Caco-2 (cell line): ENCODE data around the gene MYCBP2. TPM values are rescaled to one million over a fixed set of nuclear protein-coding genes. Genes with fewer than 3 reads are reported as not detected.

Source experiments
- BruUV-seq: library from RNA; stranded (reverse); fragments of 400-500 nt; replicated peaks from 2 replicates; lab custom pipeline; 2021; lab: Mats Ljungman, UMichigan
- CTCF ChIA-PET: fragments of 300-600 bp; sonication (Branson Sonifier 250); formaldehyde crosslinking; loops from one replicate; lab custom pipeline; 2022; ENCODE audit warnings: antibody characterized with exemption; lab: Charles Lee
- POLR2A ChIA-PET: fragments of 300-600 bp; sonication (Branson Sonifier 250); formaldehyde crosslinking; loops from one replicate; lab custom pipeline; 2022; ENCODE audit warnings: antibody characterized with exemption; lab: Charles Lee
- DNase-seq, 2 experiments: peaks; one replicate each; pipeline versions ENCODE4 v3.0.0 to v3.0.0-alpha.2; 2020 to 2022
- H3K27me3 ChIP-seq: replicated peaks from 2 replicates; pipeline ENCODE4 v1.6.0; 2011; ENCODE audit warnings: low read length; ENCODE audit not compliant: control insufficient read depth, insufficient read depth
- H3K36me3 ChIP-seq: 2 replicates; pipeline ENCODE4 v1.5.1; 2011; ENCODE audit warnings: low read length; ENCODE audit not compliant: control insufficient read depth, insufficient read depth
- H3K4me1 ChIP-seq: fragments of 250-450 bp; sonication (Bioruptor Pico); 2 replicates; pipeline ENCODE4 v1.5.1; 2020; ENCODE audit warnings: mild to moderate bottlenecking
- H3K4me3 ChIP-seq: 2 replicates; pipeline ENCODE4 v1.5.1; 2011; ENCODE audit warnings: low read depth, mild to moderate bottlenecking, control low read depth, low read length
- H3K9me3 ChIP-seq: fragments of 250-450 bp; sonication (Bioruptor Pico); 2 replicates; pipeline ENCODE4 v1.5.1; 2020; ENCODE audit warnings: mild to moderate bottlenecking, moderate library complexity
- H3K27ac Mint-ChIP-seq: one replicate; pipeline ENCODE4 v1.8.0; 2022; ENCODE audit warnings: mixed read lengths; ENCODE audit not compliant: unreplicated experiment
- H3K27me3 Mint-ChIP-seq: one replicate; pipeline ENCODE4 v1.8.0; 2022; ENCODE audit warnings: mixed read lengths; ENCODE audit not compliant: insufficient read depth, unreplicated experiment
- H3K36me3 Mint-ChIP-seq: one replicate; pipeline ENCODE4 v1.8.0; 2022; ENCODE audit warnings: mild to moderate bottlenecking, mixed read lengths; ENCODE audit not compliant: insufficient read depth, unreplicated experiment
- H3K4me1 Mint-ChIP-seq: one replicate; pipeline ENCODE4 v1.8.0; 2022; ENCODE audit warnings: low read depth, mixed read lengths; ENCODE audit not compliant: unreplicated experiment
- H3K4me3 Mint-ChIP-seq: one replicate; pipeline ENCODE4 v1.8.0; 2022; ENCODE audit warnings: mild to moderate bottlenecking, moderate library complexity, mixed read lengths; ENCODE audit not compliant: unreplicated experiment
- H3K9me3 Mint-ChIP-seq: one replicate; pipeline ENCODE4 v1.8.0; 2022; ENCODE audit warnings: mixed read lengths; ENCODE audit not compliant: unreplicated experiment
- intact Hi-C: fragments of 100-400 bp; cut with micrococcal nuclease; formaldehyde crosslinking; loops from one replicate; pipeline ENCODE4 v1.10.0; 2022; ENCODE audit not compliant: unreplicated experiment
- total RNA-seq: library from RNA; stranded (reverse); gene quantifications from 2 replicates; pipeline ENCODE4 v1.2.3, GENCODE V29; 2022
- TF ChIP-seq, protein P1 (sequence below), 2 experiments: fragments of 200-600 bp in 1 of 2; IDR thresholded peaks; 1 replicate in 1 of 2; 2 replicates in 1 of 2; pipeline versions ENCODE4 v1.5.1 to v1.8.0; 2011 to 2022; ENCODE audit warnings: antibody characterized with exemption in 1 of 2, control low read depth in 1 of 2, inconsistent platforms in 1 of 2, low read depth in 1 of 2, low read length in 1 of 2, mild to moderate bottlenecking in 1 of 2, moderate library complexity in 1 of 2; ENCODE audit not compliant: insufficient read depth in 1 of 2, severe bottlenecking in 1 of 2, unreplicated experiment in 1 of 2

The MYCBP2 gene
- total RNA-seq, 1 experiment from 2014 or later: 41.3 TPM

- no peak for DNase-seq
- peaks cover 8% of the 10 kb centered on the region for H3K36me3 Mint-ChIP-seq
- H3K9me3 Mint-ChIP-seq: no peaks in the 10 kb centered on the region
- H3K9me3 ChIP-seq: no peaks in the 10 kb centered on the region
- H3K4me1 ChIP-seq: peaks cover 5% of the 10 kb centered on the region
- TF ChIP-seq, protein P1, sequence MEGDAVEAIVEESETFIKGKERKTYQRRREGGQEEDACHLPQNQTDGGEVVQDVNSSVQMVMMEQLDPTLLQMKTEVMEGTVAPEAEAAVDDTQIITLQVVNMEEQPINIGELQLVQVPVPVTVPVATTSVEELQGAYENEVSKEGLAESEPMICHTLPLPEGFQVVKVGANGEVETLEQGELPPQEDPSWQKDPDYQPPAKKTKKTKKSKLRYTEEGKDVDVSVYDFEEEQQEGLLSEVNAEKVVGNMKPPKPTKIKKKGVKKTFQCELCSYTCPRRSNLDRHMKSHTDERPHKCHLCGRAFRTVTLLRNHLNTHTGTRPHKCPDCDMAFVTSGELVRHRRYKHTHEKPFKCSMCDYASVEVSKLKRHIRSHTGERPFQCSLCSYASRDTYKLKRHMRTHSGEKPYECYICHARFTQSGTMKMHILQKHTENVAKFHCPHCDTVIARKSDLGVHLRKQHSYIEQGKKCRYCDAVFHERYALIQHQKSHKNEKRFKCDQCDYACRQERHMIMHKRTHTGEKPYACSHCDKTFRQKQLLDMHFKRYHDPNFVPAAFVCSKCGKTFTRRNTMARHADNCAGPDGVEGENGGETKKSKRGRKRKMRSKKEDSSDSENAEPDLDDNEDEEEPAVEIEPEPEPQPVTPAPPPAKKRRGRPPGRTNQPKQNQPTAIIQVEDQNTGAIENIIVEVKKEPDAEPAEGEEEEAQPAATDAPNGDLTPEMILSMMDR (IDR thresholded peaks at IDR 0.05; ENCODE audit: insufficient read depth in 1 of 2, low read depth in 1 of 2, low read length in 1 of 2, severe bottlenecking in 1 of 2, unreplicated experiment in 1 of 2): no peak
- H3K4me1 Mint-ChIP-seq: peaks cover 6% of the 10 kb centered on the region
- H3K27ac Mint-ChIP-seq: no peak overlapping the region
- no peaks in the 10 kb centered on the region for H3K36me3 ChIP-seq
- CTCF ChIA-PET: interaction anchor here (0.6 to 1.2 kb wide), 2 partner anchors 163 to 303 kb away, joined by 3 to 4 read pairs; partner anchors contain the start of gene FBXL3
- BruUV-seq: no TSS peak
- intact Hi-C loops: loop anchor here (1.0 to 5.0 kb wide), 3 partner anchors 148 to 288 kb away; no protein-coding TSS in a partner anchor
- no peaks in the 10 kb centered on the region for H3K27me3 ChIP-seq
- H3K4me3 Mint-ChIP-seq: peak overlapping the region; percentile 90
- H3K4me3 ChIP-seq: peak overlapping the region; percentile 81
- POLR2A ChIA-PET: no interaction called here
- peaks cover 13% of the 10 kb centered on the region for H3K27me3 Mint-ChIP-seq
These were observed 3.2 kb upstream of the MYCBP2 start for GRCh38 chr13:77329911-77330584.

DNA sequence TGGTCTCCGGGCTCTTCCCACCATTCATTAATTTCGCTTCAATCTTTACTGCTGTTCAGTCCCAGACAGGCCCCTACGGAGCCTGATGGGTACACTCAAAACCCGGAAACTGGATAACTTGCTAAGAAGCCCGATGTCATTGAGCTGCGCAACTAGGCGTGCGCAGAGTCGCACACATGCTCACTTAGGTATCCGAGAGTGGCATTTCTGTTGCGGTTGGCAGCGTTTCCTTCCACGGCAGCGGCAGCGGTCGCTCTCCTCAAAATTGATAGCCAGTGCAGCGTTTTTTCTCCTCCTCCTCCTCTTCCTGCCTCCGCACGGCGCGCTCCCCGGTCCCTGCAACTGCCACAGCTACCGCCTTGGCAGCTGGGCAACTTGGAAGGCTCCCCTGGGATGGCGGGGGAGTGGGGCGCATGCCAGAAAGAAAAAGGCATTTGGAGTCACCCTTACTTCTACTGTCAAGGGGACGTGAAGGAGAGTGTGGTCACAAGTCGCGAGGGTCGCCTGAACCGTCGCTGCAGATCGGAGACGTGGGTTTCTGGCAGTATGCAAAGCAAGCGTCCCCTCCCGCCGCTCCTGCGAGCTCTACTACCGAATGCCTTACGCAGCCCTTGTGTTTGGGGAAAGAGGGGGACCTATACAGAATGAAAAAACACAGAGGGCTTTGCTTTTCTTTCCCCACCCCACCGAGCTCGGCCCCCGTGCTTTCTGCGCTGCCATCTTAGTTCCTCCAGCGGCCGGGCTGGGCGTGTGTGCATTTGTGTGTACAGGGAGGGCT lies 2.4 kb upstream of the MYCBP2 start:
- H3K9me3 ChIP-seq: no peaks in the 10 kb centered on the region
- peak overlapping the region; percentile 90 for H3K4me3 Mint-ChIP-seq
- no peak overlapping the region for H3K27ac Mint-ChIP-seq
- H3K9me3 Mint-ChIP-seq: no peaks in the 10 kb centered on the region
- intact Hi-C loops: loop anchor here (1.0 to 5.0 kb wide), 3 partner anchors 149 to 287 kb away; no protein-coding TSS in a partner anchor
- no TSS peak for BruUV-seq
- H3K36me3 Mint-ChIP-seq: peaks cover 8% of the 10 kb centered on the region
- no peaks in the 10 kb centered on the region for H3K36me3 ChIP-seq
- H3K4me3 ChIP-seq: peak overlapping the region; percentile 81
- peaks cover 12% of the 10 kb centered on the region for H3K4me1 ChIP-seq
- ChIA-PET POLR2A (no interaction called here), CTCF (interaction anchor here (1.2 kb wide), 1 partner anchor 164 kb away, joined by 3 read pairs; no protein-coding TSS in a partner anchor)
- peaks cover 8% of the 10 kb centered on the region for H3K4me1 Mint-ChIP-seq
- TF ChIP-seq, protein P1 (IDR thresholded peaks at IDR 0.05; ENCODE audit: insufficient read depth in 1 of 2, low read depth in 1 of 2, low read length in 1 of 2, severe bottlenecking in 1 of 2, unreplicated experiment in 1 of 2): no peak
- H3K27me3 ChIP-seq: no peaks in the 10 kb centered on the region
- DNase-seq: peak; percentile 85 to 88
- H3K27me3 Mint-ChIP-seq: peaks cover 10% of the 10 kb centered on the region

DNA sequence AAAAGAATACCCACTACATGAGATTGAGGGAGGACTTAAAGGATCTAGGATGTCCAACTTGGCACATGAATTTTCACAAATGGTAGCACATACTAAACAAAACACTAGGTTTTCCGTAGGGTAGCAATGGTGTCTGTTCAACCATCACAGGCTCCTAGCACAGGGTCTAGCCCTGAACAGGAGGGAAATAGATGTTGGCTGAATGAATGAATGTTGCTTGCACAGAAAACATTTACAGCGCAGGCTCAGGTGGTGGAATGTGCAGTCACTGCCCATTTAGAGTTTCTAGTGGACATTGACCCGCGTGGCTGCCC lies 1.9 kb upstream of the MYCBP2 start:
- H3K27me3 ChIP-seq: no peaks in the 10 kb centered on the region
- no peaks in the 10 kb centered on the region for H3K9me3 Mint-ChIP-seq
- intact Hi-C loops: loop anchor here (1.0 to 5.0 kb wide), 3 partner anchors 150 to 286 kb away; no protein-coding TSS in a partner anchor
- peaks cover 8% of the 10 kb centered on the region for H3K36me3 Mint-ChIP-seq
- no peak for DNase-seq
- CTCF ChIA-PET: no interaction called here
- peak overlapping the region; percentile 90 for H3K4me3 Mint-ChIP-seq
- H3K4me3 ChIP-seq: peak overlapping the region; percentile 81
- TF ChIP-seq, protein P1 (IDR thresholded peaks at IDR 0.05; ENCODE audit: insufficient read depth in 1 of 2, low read depth in 1 of 2, low read length in 1 of 2, severe bottlenecking in 1 of 2, unreplicated experiment in 1 of 2): no peak
- no TSS peak for BruUV-seq
- H3K36me3 ChIP-seq: no peaks in the 10 kb centered on the region
- no peak overlapping the region for H3K27ac Mint-ChIP-seq
- H3K4me1 ChIP-seq: peaks cover 15% of the 10 kb centered on the region
- POLR2A ChIA-PET: no interaction called here
- H3K27me3 Mint-ChIP-seq: peaks cover 5% of the 10 kb centered on the region
- H3K4me1 Mint-ChIP-seq: peaks cover 13% of the 10 kb centered on the region
- no peaks in the 10 kb centered on the region for H3K9me3 ChIP-seq
